GM12801 (cell line): ENCODE results near the gene CFAP157.

ENCODE experiments used
- TF ChIP-seq, protein P1 (sequence below): IDR thresholded peaks from one replicate; pipeline ENCODE4 v1.5.1; 2011; ENCODE audit warnings: control low read depth; ENCODE audit not compliant: insufficient read length; ENCODE audit errors: extremely low read depth

CFAP157 gene

GRCh38 chr9:127693697-127694096 lies 13.1 kb upstream of the CFAP157 start:
- TF ChIP-seq, protein P1, sequence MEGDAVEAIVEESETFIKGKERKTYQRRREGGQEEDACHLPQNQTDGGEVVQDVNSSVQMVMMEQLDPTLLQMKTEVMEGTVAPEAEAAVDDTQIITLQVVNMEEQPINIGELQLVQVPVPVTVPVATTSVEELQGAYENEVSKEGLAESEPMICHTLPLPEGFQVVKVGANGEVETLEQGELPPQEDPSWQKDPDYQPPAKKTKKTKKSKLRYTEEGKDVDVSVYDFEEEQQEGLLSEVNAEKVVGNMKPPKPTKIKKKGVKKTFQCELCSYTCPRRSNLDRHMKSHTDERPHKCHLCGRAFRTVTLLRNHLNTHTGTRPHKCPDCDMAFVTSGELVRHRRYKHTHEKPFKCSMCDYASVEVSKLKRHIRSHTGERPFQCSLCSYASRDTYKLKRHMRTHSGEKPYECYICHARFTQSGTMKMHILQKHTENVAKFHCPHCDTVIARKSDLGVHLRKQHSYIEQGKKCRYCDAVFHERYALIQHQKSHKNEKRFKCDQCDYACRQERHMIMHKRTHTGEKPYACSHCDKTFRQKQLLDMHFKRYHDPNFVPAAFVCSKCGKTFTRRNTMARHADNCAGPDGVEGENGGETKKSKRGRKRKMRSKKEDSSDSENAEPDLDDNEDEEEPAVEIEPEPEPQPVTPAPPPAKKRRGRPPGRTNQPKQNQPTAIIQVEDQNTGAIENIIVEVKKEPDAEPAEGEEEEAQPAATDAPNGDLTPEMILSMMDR = no peak

GRCh38 chr9:127694890-127695720 lies 11.7 kb upstream of the CFAP157 start:
- TF ChIP-seq, protein P1 = no peak

GRCh38 chr9:127697575-127697974 lies 9.2 kb upstream of the CFAP157 start:
- TF ChIP-seq, protein P1 = no peak

DNA sequence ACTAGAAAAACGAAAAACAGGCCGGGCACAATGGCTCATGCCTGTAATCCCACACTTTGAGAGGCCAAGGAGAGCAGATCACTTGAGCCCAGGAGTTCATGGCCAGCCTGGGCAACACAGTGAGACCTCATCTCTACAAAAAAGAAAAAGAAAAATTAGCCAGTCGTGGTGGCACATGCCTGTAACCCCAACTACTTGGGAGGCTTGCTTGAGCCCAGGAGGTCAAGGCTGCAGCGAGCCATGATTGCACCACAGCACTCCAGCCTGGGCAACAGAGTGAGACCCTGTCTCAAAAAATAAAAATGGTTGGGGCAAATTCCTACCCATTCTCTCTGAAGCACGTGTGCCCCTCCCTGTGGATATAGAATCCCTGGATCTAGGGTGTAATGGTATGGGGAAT lies 8.4 kb upstream of the CFAP157 start:
- TF ChIP-seq, protein P1 = no peak

DNA sequence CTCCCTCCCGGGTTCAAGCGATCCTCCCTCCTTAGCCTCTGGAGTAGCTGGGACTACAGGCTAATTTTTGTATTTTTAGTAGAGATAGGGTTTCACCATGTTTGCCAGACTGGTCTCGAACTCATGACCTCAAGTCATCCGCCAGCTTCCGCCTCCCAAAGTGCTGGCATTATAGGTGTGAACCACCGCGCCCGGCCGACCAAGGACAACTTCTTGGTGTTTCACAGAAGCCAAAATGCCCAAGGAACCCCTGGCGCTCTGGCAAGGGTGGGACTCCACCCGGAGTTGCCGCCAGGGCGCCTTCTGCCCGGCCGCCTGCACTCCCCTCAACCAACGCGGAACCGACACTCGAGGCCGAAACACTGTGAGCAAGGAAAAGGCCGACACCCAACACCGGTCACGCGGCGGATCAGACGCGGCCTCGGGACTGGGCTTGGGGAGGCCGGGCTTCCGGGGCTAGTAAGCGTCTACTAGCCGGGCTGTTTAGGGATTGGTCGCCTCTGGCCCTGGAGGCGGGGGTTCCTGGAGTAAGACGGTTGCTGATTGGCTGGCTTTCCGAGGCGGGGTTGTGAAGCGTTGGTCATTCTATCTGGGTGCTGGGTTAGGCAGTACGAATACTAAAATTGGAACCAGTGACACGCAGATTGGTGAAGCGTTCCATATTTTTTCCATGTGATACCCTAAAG lies 7.7 kb upstream of the CFAP157 start:
- TF ChIP-seq, protein P1 = no peak

GRCh38 chr9:127700140-127700539 lies 6.6 kb upstream of the CFAP157 start:
- TF ChIP-seq, protein P1 = no peak

DNA sequence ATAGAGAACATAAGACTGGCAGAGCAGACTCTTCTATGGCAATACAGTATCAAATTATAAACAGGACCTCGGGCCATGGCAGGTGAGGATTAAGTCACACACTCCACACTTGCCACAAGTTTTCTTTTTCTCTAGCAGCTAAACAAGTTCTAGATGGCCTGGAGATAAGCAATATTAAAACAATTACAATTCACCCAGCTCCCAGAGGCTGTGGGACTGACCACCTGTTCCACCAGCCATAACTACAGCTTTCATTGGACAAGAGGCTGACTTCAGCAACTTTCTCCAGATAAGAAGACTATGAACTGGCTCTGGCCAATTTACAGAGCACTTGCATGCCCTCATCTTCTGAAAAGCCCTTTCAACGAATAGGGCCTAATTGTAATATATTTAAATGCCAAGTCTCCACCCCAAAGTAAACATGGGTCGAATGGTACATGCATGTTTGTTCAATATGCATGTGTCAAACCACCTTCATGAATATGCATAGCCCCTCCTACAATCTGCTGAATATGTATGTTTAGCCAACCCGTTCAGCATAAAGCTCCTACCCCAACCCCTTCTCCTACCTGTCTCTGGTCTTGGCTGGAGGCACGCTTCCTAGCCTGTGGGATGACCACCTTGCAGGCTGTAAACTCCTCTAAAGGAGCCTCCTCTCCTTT lies 6.1 kb upstream of the CFAP157 start:
- TF ChIP-seq, protein P1 = no peak
